HepG2 (cell line): Measurements from ENCODE around the gene NR2F1. TPM values are rescaled to one million over a fixed set of nuclear protein-coding genes. Genes with fewer than 3 reads are reported as not detected.

Experiments
- ATAC-seq: fragments of 200-7000 bp; cut with Tn5 transposase; 3 replicates; pipeline ENCODE4 v1.9.1; 2020; ENCODE audit warnings: mild to moderate bottlenecking, moderate library complexity
- BruUV-seq: library from RNA; stranded (reverse); fragments of 400-500 nt; replicated peaks from 2 replicates; lab custom pipeline; 2021; lab: Mats Ljungman, UMichigan
- CTCF ChIA-PET: fragments of 300-600 bp; formaldehyde crosslinking; extraction: SDS; loops from one replicate; lab custom pipeline; 2021; ENCODE audit warnings: low total read pairs, inconsistent platforms, low intra/inter-chr PET ratio; lab: Yijun Ruan, JAX
- POLR2A ChIA-PET: fragments of 350-600 bp; sonication (Branson Sonifier 250); formaldehyde crosslinking; loops from one replicate; lab custom pipeline; 2020; ENCODE audit warnings: antibody characterized with exemption, inconsistent platforms; lab: Yijun Ruan, JAX
- DNase-seq: peaks from one replicate; pipeline ENCODE4 v3.0.0-alpha.2; 2015; ENCODE audit warnings: low spot score
- FAIRE-seq: peaks from 3 replicates; lab custom pipeline; 2011; peaks lifted over from hg19 to GRCh38; lab: Jason Lieb, UNC
- H2AFZ ChIP-seq: one replicate; pipeline ENCODE4 v1.6.1; 2011; ENCODE audit warnings: low read length, inconsistent platforms
- H3K27ac ChIP-seq: fragments of 300-600 bp; 3 replicates; pipeline ENCODE4 v1.8.0; 2011; ENCODE audit warnings: mixed run types, mild to moderate bottlenecking, mixed read lengths, low read length, inconsistent platforms; ENCODE audit not compliant: insufficient read depth; ENCODE audit errors: extremely low read length
- H3K27me3 ChIP-seq, 2 experiments: fragments of 200-600 bp in 1 of 2; 2 replicates in 1 of 2; 3 replicates in 1 of 2; pipeline versions ENCODE4 v1.6.0 to v1.8.0; 2011; ENCODE audit warnings: low read length in 2 of 2, mild to moderate bottlenecking in 2 of 2, moderate library complexity in 2 of 2, inconsistent platforms in 1 of 2; ENCODE audit not compliant: insufficient read depth in 2 of 2, control insufficient read depth in 1 of 2
- H3K36me3 ChIP-seq, 2 experiments: fragments of 200-600 bp in 1 of 2; replicated peaks in 1 of 2; 2 replicates in 1 of 2; 3 replicates in 1 of 2; pipeline versions ENCODE4 v1.5.1 to v1.8.0; 2011; ENCODE audit warnings: low read length in 2 of 2, inconsistent platforms in 1 of 2; ENCODE audit not compliant: insufficient read depth in 2 of 2, control insufficient read depth in 1 of 2
- H3K4me1 ChIP-seq: 2 replicates; pipeline ENCODE4 v1.5.1; 2012; ENCODE audit warnings: low read length, inconsistent platforms; ENCODE audit not compliant: insufficient read depth
- H3K4me2 ChIP-seq: 2 replicates; pipeline ENCODE4 v1.6.0; 2011; ENCODE audit warnings: low read depth, low read length, inconsistent platforms
- H3K4me3 ChIP-seq, 3 experiments: fragments of 200-600 bp in 1 of 3; sonication (generic), shearing (Covaris generic) in 1 of 3; replicated peaks in 1 of 3; 2 replicates each; pipeline ENCODE4 v1.5.1; 2011 to 2016; ENCODE audit warnings: low read length in 3 of 3, inconsistent platforms in 2 of 3, low read depth in 2 of 3, mild to moderate bottlenecking in 2 of 3, control low read depth in 1 of 3, mixed read lengths in 1 of 3; ENCODE audit not compliant: insufficient read depth in 1 of 3
- H3K79me2 ChIP-seq: one replicate; pipeline ENCODE4 v1.6.1; 2011; ENCODE audit warnings: low read length, inconsistent platforms; ENCODE audit not compliant: insufficient read depth
- H3K9ac ChIP-seq: 2 replicates; pipeline ENCODE4 v1.6.0; 2011; ENCODE audit warnings: mild to moderate bottlenecking, low read depth, low read length, inconsistent platforms; ENCODE audit not compliant: insufficient read depth
- H3K9me3 ChIP-seq: 2 replicates; pipeline ENCODE4 v1.5.1; 2012; ENCODE audit warnings: mild to moderate bottlenecking, low read length
- H4K20me1 ChIP-seq: 2 replicates; pipeline ENCODE4 v1.6.0; 2011; ENCODE audit warnings: inconsistent platforms, mild to moderate bottlenecking, low read length, moderate library complexity; ENCODE audit not compliant: insufficient read depth
- CENPBD1 ChIP-seq: sonication (generic); formaldehyde crosslinking; IDR thresholded peaks from 2 replicates; pipeline ENCODE4 v1.8.0; 2022; ENCODE audit warnings: missing genetic modification reagents, low read depth, mild to moderate bottlenecking, borderline replicate concordance
- GMEB1 ChIP-seq: sonication (generic); formaldehyde crosslinking; IDR thresholded peaks from 2 replicates; pipeline ENCODE4 v1.5.1; 2020; ENCODE audit warnings: missing genetic modification reagents, mild to moderate bottlenecking, borderline replicate concordance
- MED8 ChIP-seq: sonication (generic); formaldehyde crosslinking; IDR thresholded peaks from 2 replicates; pipeline ENCODE4 v1.8.1; 2023; ENCODE audit warnings: mild to moderate bottlenecking, missing genetic modification reagents; ENCODE audit not compliant: insufficient replicate concordance
- NBN ChIP-seq: fragments of 450-650 bp; conservative IDR thresholded peaks from 2 replicates; pipeline ENCODE4 v1.6.1; 2017
- U2AF2 ChIP-seq: fragments of 200-400 bp; formaldehyde crosslinking; IDR thresholded peaks from 2 replicates; pipeline ENCODE4 v1.6.1; 2017; ENCODE audit warnings: low read depth, mild to moderate bottlenecking, low read length
- ZBTB38 ChIP-seq: sonication (generic); formaldehyde crosslinking; IDR thresholded peaks from 2 replicates; pipeline ENCODE4 v1.5.1; 2020; ENCODE audit warnings: mild to moderate bottlenecking, missing genetic modification reagents
- ZFYVE20 ChIP-seq: sonication (generic); formaldehyde crosslinking; IDR thresholded peaks from 2 replicates; pipeline ENCODE4 v1.8.0; 2023; ENCODE audit warnings: low read depth, mild to moderate bottlenecking, moderate library complexity, missing genetic modification reagents, borderline replicate concordance
- ZNF768 ChIP-seq: sonication (generic); formaldehyde crosslinking; IDR thresholded peaks from 2 replicates; pipeline ENCODE4 v1.4.0; 2020; ENCODE audit warnings: missing genetic modification reagents
- WGBS: methylation state at CpG from one replicate; pipeline ENCODE4 v1.1.6; 2017; ENCODE audit warnings: low lambda C conversion rate; 5-methylcytosine and 5-hydroxymethylcytosine counted together
- in situ Hi-C: cut with HindIII; loops from 2 replicates; pipeline ENCODE4 v1.10.0; 2017; ENCODE audit warnings: low pct_unique_long_range_greater_than_20kb; ENCODE audit not compliant: extremely low pct_ligation_motif_present
- intact Hi-C: fragments of 100-400 bp; cut with micrococcal nuclease; formaldehyde crosslinking; loops from one replicate; pipeline ENCODE4 v1.10.0; 2022; ENCODE audit not compliant: unreplicated experiment
- polyA plus RNA-seq, 8 experiments: library from polyadenylated mRNA; depleted of rRNA in 3 of 8; stranded (reverse) in 7 of 8; unstranded in 1 of 8; fragments of >200 nt; fragmentation: Illumina TruSeq in 4 of 8; extraction: Trizol in 4 of 8; gene quantifications; 2 replicates each; pipeline versions ENCODE4 v1.2.1 to v1.2.3, GENCODE V29; 2011 to 2016; ENCODE audit warnings: low read depth in 4 of 8, missing spikeins in 1 of 8, mixed read lengths in 1 of 8; ENCODE audit not compliant: insufficient read depth in 1 of 8
- total RNA-seq, 5 experiments: library from RNA; depleted of rRNA; stranded (reverse); fragments of >200 nt; fragmentation: Illumina TruSeq; extraction: Trizol; gene quantifications; 2 replicates each; pipeline ENCODE4 v1.2.3, GENCODE V29; 2016; ENCODE audit warnings: low read depth in 1 of 5

The NR2F1 gene
- total and polyA plus RNA-seq, 2 of the 13 experiments (the other 11 are each of a cell fraction or from before 2014, with no cell fraction given), result 17.1 to 59.7 TPM

- no peak for DNase-seq
- H3K9ac ChIP-seq, result no peak overlapping the region
- intact Hi-C loops, result no loop called here
- H3K4me3 ChIP-seq, result no peak overlapping the region
- H3K4me2 ChIP-seq, result no peak overlapping the region
- no peaks in the 10 kb centered on the region for H3K79me2 ChIP-seq
- H3K9me3 ChIP-seq, result no peaks in the 10 kb centered on the region
- ChIA-PET CTCF (no interaction called here), POLR2A (no interaction called here)
- BruUV-seq, result no TSS peak
- no peaks in the 10 kb centered on the region for H4K20me1 ChIP-seq
- no peak overlapping the region for H3K27ac ChIP-seq
- H3K36me3 ChIP-seq, result no peaks in the 10 kb centered on the region
- in situ Hi-C loops, result no loop called here
- TF ChIP-seq GMEB1 (CRISPR knock-in tag) (no peak), ZFYVE20 (no peak), MED8 (CRISPR knock-in tag) (no peak), NBN (no peak), CENPBD1 (CRISPR knock-in tag) (no peak), ZNF768 (CRISPR knock-in tag) (no peak), U2AF2 (no peak)
- ATAC-seq, result no peak
- H3K27me3 ChIP-seq, result no peaks in the 10 kb centered on the region
- no peaks in the 10 kb centered on the region for H3K4me1 ChIP-seq
- no peak overlapping the region for H2AFZ ChIP-seq
- FAIRE-seq, result no peak
These were observed 16.9 kb upstream of the NR2F1 start for GRCh38 chr5:93566091-93566490.

DNA sequence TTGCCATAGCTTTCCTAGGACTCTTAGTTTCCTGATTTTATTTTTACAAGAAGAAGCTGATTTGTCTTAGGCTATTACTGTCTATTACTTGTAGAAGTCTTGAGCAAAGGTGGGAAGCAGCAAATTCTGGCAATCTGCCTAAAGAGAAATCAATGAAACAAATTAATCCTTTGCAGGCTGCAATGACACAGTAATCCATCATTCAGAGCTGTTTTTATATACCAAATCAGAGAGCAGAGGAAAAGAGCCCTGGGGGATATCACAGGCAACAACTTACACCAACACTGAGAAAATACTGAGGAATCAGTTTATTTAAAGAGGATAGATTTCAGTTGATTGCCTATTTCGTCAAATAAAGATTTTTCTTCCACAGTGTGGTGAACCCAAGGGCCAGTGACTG is 15.6 kb upstream of the NR2F1 start:
- ATAC-seq (no peak), FAIRE-seq (no peak), DNase-seq (no peak)
- Histone ChIP-seq H3K27ac (no peak overlapping the region), H4K20me1 (no peaks in the 10 kb centered on the region; the same call in 1 of the 2 replicates), H2AFZ (no peak overlapping the region), H3K4me1 (no peaks in the 10 kb centered on the region), H3K9me3 (no peaks in the 10 kb centered on the region), H3K4me3 (no peak overlapping the region), H3K9ac (no peak overlapping the region), H3K4me2 (no peak overlapping the region), H3K36me3 (no peaks in the 10 kb centered on the region), H3K79me2 (no peaks in the 10 kb centered on the region), H3K27me3 (peaks cover 2 to 3% of the 10 kb centered on the region in 2 experiments; a peak in 3 of 5 replicates)
- ChIA-PET POLR2A (no interaction called here), CTCF (no interaction called here)
- no TSS peak for BruUV-seq
- in situ Hi-C loops, result no loop called here
- TF ChIP-seq ZBTB38 (CRISPR knock-in tag), result no peak
- intact Hi-C loops, result no loop called here
- WGBS, result 62% methylated on average over 1 of the region's 1 CpG
